Gastrocnemius medialis (tissue), 4 donors: ENCODE results near the gene EIF2S2.

Source experiments
- POLR2A ChIP-seq, 2 donors: fragments of 450-650 bp; IDR thresholded peaks; one replicate each; pipeline ENCODE4 v1.6.1; 2017; ENCODE audit warnings: antibody characterized with exemption in 2 of 2, mild to moderate bottlenecking in 2 of 2, moderate library complexity in 2 of 2
- TF ChIP-seq, protein P1 (sequence below), 5 experiments: fragments of 450-650 bp in 3 of 5; fragments of 200-600 bp in 2 of 5; sonication (generic) in 2 of 5; IDR thresholded peaks in 4 of 5; conservative IDR thresholded peaks in 1 of 5; 1 replicate in 4 of 5; 2 replicates in 1 of 5; pipeline ENCODE4 v1.5.1; 2016 to 2019; ENCODE audit warnings: antibody characterized with exemption in 5 of 5, mild to moderate bottlenecking in 3 of 5, moderate library complexity in 3 of 5

DNA sequence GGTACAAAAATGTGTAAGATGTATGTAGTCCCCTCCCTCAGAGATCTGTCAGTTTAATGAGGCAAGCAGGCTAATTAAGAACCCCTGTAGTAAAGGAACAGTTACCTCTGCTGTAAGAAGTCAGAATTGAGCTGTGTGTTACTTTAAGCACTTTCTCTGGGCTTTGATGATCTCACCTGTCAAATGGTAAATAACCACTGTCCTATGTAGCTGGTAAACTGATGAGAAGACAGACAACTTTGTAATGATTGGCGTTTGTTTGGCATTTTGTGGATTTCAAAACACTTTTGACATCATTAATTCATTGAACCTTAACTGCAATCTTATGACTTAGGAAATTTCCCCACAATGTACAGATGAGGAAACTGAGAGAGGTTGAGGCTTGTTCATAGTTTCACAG, 62.7 kb downstream of the EIF2S2 start:
- TF ChIP-seq, protein P1, sequence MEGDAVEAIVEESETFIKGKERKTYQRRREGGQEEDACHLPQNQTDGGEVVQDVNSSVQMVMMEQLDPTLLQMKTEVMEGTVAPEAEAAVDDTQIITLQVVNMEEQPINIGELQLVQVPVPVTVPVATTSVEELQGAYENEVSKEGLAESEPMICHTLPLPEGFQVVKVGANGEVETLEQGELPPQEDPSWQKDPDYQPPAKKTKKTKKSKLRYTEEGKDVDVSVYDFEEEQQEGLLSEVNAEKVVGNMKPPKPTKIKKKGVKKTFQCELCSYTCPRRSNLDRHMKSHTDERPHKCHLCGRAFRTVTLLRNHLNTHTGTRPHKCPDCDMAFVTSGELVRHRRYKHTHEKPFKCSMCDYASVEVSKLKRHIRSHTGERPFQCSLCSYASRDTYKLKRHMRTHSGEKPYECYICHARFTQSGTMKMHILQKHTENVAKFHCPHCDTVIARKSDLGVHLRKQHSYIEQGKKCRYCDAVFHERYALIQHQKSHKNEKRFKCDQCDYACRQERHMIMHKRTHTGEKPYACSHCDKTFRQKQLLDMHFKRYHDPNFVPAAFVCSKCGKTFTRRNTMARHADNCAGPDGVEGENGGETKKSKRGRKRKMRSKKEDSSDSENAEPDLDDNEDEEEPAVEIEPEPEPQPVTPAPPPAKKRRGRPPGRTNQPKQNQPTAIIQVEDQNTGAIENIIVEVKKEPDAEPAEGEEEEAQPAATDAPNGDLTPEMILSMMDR (IDR thresholded peaks at IDR 0.05 in 4 of 5, conservative IDR thresholded peaks at IDR 0.05 in 1 of 5): no peak
- TF ChIP-seq POLR2A (IDR thresholded peaks at IDR 0.05): no peak
